AG09319 (cell line): Measurements from ENCODE around the gene PSME2.

Experiments used
- DNase-seq: peaks from one replicate; pipeline ENCODE4 v3.0.0-alpha.2; 2010; ENCODE audit warnings: low read depth; ENCODE audit errors: extremely low read depth
- CTCF ChIP-seq: IDR thresholded peaks from 2 replicates; pipeline ENCODE4 v1.5.1; 2011; ENCODE audit warnings: low read depth, mild to moderate bottlenecking, inconsistent platforms, low read length, moderate library complexity

PSME2 gene

GRCh38 chr14:24146453-24146977 is at the start of gene PSME2:
Gene PSME2 (minus strand): TSS chr14:24146610. CDS start chr14:24146581, 29 bp downstream.
- peak; percentile 91 for DNase-seq
- TF ChIP-seq CTCF: no peak

- peak; percentile 64 for DNase-seq
- no peak for TF ChIP-seq CTCF
These were observed 49.0 kb upstream of the PSME2 start, which contains the start of gene TM9SF1 for GRCh38 chr14:24195186-24196070. Gene TM9SF1 (minus strand): TSS chr14:24195441. CDS start chr14:24195019, 422 bp downstream.

- no peak for DNase-seq
- no peak for TF ChIP-seq CTCF
These were observed 48.4 kb upstream of the PSME2 start for GRCh38 chr14:24194873-24195185.

GRCh38 chr14:24194186-24194872 is 47.9 kb upstream of the PSME2 start:
- no peak for TF ChIP-seq CTCF

GRCh38 chr14:24192933-24193332 is 46.5 kb upstream of the PSME2 start:
- DNase-seq: no peak
- no peak for TF ChIP-seq CTCF

More at GRCh38 chr14:24194186-24194872, 47.9 kb upstream of the PSME2 start:
- no peak for DNase-seq

GRCh38 chr14:24190416-24190815 is 44.0 kb upstream of the PSME2 start:
- TF ChIP-seq CTCF: no peak

GRCh38 chr14:24189460-24189859 is 43.0 kb upstream of the PSME2 start:
- TF ChIP-seq CTCF: no peak
- DNase-seq: no peak

More at GRCh38 chr14:24190416-24190815, 44.0 kb upstream of the PSME2 start:
- DNase-seq: no peak
